Measurements from ENCODE around the gene IL20. TPM values are rescaled to one million over a fixed set of nuclear protein-coding genes. Genes with fewer than 3 reads are reported as not detected.

Gene IL20
- total RNA-seq (2021; ENCODE audit: unreplicated experiment): not detected
- polyA plus RNA-seq (2012; ENCODE audit: insufficient read length): not detected
- Bru-seq, nascent RNA: percentile 29 among the genes with signal in this experiment
- percentile 31 among the genes with signal in this experiment for BruChase-seq, experiment 1, labeled RNA remaining after a 2-hour chase
- percentile 20 among the genes with signal in this experiment for BruChase-seq, experiment 2, labeled RNA remaining after a 6-hour chase
- long read RNA-seq: 0 reads

DNA sequence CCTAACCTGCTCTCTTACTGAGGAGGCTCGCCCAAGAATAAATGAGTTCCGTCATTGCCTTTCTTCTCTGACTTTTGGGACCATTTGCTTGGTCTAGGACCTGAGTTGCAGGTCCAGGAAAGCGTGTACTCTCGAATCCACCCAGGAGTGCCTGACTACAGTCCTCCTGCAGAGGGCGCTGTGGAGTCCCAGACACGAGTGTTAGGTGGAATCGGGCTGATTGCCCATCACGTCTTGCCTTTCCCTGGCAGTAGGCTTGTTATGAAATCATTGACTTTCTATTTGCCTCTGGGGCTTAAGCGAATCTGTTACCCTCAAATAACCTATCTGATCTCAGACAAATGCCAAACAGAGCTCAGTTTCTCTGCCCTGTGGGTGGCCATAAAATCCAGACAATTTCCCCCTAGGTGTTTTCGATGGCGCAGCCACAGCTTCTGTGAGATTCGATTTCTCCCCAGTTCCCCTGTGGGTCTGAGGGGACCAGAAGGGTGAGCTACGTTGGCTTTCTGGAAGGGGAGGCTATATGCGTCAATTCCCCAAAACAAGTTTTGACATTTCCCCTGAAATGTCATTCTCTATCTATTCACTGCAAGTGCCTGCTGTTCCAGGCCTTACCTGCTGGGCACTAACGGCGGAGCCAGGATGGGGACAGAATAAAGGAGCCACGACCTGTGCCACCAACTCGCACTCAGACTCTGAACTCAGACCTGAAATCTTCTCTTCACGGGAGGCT lies at the start of gene IL20:
IL20 (plus strand) TSS at position 685 of the 733 bp plus-strand sequence. CDS start 230 bp downstream, outside the sequence.
- Histone ChIP-seq H3K9me3 (ENCODE audit: control insufficient read depth, insufficient read depth, low read depth, low read length) (no peaks in the 10 kb centered on the region), H3K27me3 (ENCODE audit: control insufficient read depth, insufficient read depth, low read length) (peaks cover 19% of the 10 kb centered on the region), H3K4me1 (ENCODE audit: control insufficient read depth, insufficient read depth, low read length) (no peaks in the 10 kb centered on the region), H3K4me3 (ENCODE audit: low read depth in 2 of 2, low read length in 2 of 2) (no peak within 1 kb of the TSS), H3K27ac (ENCODE audit: low read length) (no peak within 1 kb of the TSS), H3K36me3 (ENCODE audit: control insufficient read depth, insufficient read depth, low read length) (no peaks in the 10 kb centered on the region)
- in situ Hi-C loops (cut with HindIII; ENCODE audit: low pct_unique_long_range_greater_than_20kb, low sequenced_read_pairs): no loop called here
- no TSS peak for BruUV-seq (replicated peaks)
- TF ChIP-seq SIN3A (IDR thresholded peaks at IDR 0.05; ENCODE audit: borderline replicate concordance, insufficient read depth, low read depth, low read length): no peak
- TF ChIP-seq, protein P1, sequence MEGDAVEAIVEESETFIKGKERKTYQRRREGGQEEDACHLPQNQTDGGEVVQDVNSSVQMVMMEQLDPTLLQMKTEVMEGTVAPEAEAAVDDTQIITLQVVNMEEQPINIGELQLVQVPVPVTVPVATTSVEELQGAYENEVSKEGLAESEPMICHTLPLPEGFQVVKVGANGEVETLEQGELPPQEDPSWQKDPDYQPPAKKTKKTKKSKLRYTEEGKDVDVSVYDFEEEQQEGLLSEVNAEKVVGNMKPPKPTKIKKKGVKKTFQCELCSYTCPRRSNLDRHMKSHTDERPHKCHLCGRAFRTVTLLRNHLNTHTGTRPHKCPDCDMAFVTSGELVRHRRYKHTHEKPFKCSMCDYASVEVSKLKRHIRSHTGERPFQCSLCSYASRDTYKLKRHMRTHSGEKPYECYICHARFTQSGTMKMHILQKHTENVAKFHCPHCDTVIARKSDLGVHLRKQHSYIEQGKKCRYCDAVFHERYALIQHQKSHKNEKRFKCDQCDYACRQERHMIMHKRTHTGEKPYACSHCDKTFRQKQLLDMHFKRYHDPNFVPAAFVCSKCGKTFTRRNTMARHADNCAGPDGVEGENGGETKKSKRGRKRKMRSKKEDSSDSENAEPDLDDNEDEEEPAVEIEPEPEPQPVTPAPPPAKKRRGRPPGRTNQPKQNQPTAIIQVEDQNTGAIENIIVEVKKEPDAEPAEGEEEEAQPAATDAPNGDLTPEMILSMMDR (IDR thresholded peaks at IDR 0.05): peak; percentile 84
- DNase-seq (ENCODE audit: low read depth, low spot score) (peak; percentile 45), ATAC-seq (peak; percentile 63; the same call in 1 of the 2 replicates)
- ChIA-PET CTCF (no interaction called here), POLR2A (no interaction called here)
- intact Hi-C loops (cut with micrococcal nuclease; ENCODE audit: unreplicated experiment): no loop called here

- no peaks in the 10 kb centered on the region for H3K36me3 ChIP-seq (ENCODE audit: control insufficient read depth, insufficient read depth, low read length)
- intact Hi-C loops (cut with micrococcal nuclease; ENCODE audit: unreplicated experiment) (no loop called here), in situ Hi-C loops (cut with HindIII; ENCODE audit: low pct_unique_long_range_greater_than_20kb, low sequenced_read_pairs) (no loop called here)
- H3K9me3 ChIP-seq (ENCODE audit: control insufficient read depth, insufficient read depth, low read depth, low read length): no peaks in the 10 kb centered on the region
- TF ChIP-seq TCF7L2 (IDR thresholded peaks at IDR 0.05; ENCODE audit: low read depth, low read length) (no peak), REST (IDR thresholded peaks at IDR 0.05; ENCODE audit: insufficient read depth in 1 of 2, low read depth in 2 of 2, low read length in 1 of 2) (no peak), POLR2AphosphoS5 (IDR thresholded peaks at IDR 0.05; ENCODE audit: low read depth, low read length) (no peak), SIN3A (IDR thresholded peaks at IDR 0.05; ENCODE audit: borderline replicate concordance, insufficient read depth, low read depth, low read length) (no peak)
- TF ChIP-seq, protein P1 (IDR thresholded peaks at IDR 0.05): no peak
- CTCF ChIA-PET: no interaction called here
- no TSS peak for BruUV-seq (replicated peaks)
- no peak overlapping the region for H3K27ac ChIP-seq (ENCODE audit: low read length)
- no peaks in the 10 kb centered on the region for H3K4me1 ChIP-seq (ENCODE audit: control insufficient read depth, insufficient read depth, low read length)
- DNase-seq (ENCODE audit: low read depth, low spot score) (no peak), ATAC-seq (no peak)
- POLR2A ChIA-PET: no interaction called here
- peaks cover 5% of the 10 kb centered on the region; the same call in 1 of the 2 replicates for H3K27me3 ChIP-seq (ENCODE audit: control insufficient read depth, insufficient read depth, low read length)
- no peak overlapping the region for H3K4me3 ChIP-seq (ENCODE audit: low read depth in 2 of 2, low read length in 2 of 2)
These were observed 48.8 kb upstream of the IL20 start for GRCh38 chr1:206816390-206817287.
